ENCODE measurements around the gene ZFHX3.
"Not testable (repeated sequence)": the region's sequence is repeated elsewhere in the genome, so short reads cannot be mapped to it uniquely, and the experiment has no call there.

The ZFHX3 gene

DNA sequence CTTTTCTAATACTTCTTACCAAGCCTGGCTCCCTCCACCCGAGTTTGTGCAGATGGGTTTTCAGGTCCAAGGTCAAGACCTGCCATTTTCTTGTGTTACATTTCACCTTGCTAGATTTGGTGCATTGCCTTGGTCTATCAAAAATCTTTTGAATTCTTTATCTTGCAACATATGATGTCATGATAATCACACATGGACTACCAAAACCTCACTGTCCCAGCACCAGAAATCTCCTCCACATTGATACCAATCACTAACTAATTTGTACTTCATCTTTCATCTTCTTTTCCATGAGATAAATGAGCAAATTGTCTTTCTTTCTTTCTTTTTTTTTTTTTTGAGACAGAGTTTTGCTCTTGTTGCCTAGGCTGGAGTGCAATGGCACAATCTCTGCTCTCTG is 33.0 kb upstream of the ZFHX3 start:
- H3K36me3 ChIP-seq, result no peaks in the 10 kb centered on the region
- no peaks in the 10 kb centered on the region; the same call in none of the 2 replicates for H3K9me3 ChIP-seq
- 0 out of 2 replicates have a peak, but pooled peaks cover 2% of the 10 kb centered on the region for H3K4me1 ChIP-seq
- no peaks in the 10 kb centered on the region for H3K27me3 ChIP-seq
- no peak for DNase-seq
- H3K4me3 ChIP-seq (ENCODE audit: low read depth, low read length), result no peak overlapping the region
- TF ChIP-seq, protein P1, sequence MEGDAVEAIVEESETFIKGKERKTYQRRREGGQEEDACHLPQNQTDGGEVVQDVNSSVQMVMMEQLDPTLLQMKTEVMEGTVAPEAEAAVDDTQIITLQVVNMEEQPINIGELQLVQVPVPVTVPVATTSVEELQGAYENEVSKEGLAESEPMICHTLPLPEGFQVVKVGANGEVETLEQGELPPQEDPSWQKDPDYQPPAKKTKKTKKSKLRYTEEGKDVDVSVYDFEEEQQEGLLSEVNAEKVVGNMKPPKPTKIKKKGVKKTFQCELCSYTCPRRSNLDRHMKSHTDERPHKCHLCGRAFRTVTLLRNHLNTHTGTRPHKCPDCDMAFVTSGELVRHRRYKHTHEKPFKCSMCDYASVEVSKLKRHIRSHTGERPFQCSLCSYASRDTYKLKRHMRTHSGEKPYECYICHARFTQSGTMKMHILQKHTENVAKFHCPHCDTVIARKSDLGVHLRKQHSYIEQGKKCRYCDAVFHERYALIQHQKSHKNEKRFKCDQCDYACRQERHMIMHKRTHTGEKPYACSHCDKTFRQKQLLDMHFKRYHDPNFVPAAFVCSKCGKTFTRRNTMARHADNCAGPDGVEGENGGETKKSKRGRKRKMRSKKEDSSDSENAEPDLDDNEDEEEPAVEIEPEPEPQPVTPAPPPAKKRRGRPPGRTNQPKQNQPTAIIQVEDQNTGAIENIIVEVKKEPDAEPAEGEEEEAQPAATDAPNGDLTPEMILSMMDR (IDR thresholded peaks at IDR 0.05; ENCODE audit: low read depth, low read length), result no peak

GRCh38 chr16:73076324-73076810 is 28.4 kb upstream of the ZFHX3 start:
- no peaks in the 10 kb centered on the region for H3K36me3 ChIP-seq
- no peaks in the 10 kb centered on the region for H3K27me3 ChIP-seq
- DNase-seq, result no peak
- no peaks in the 10 kb centered on the region; the same call in 1 of the 2 replicates for H3K9me3 ChIP-seq
- TF ChIP-seq, protein P1 (IDR thresholded peaks at IDR 0.05; ENCODE audit: low read depth, low read length), result no peak
- peaks cover 9% of the 10 kb centered on the region for H3K4me1 ChIP-seq
- no peak overlapping the region for H3K4me3 ChIP-seq (ENCODE audit: low read depth, low read length)

- no peak for DNase-seq
- Histone ChIP-seq H3K27me3 (no peaks in the 10 kb centered on the region), H3K4me3 (ENCODE audit: low read depth, low read length) (no peak overlapping the region), H3K9me3 (no peaks in the 10 kb centered on the region; the same call in 1 of the 2 replicates), H3K4me1 (peaks cover 14% of the 10 kb centered on the region), H3K36me3 (no peaks in the 10 kb centered on the region)
- TF ChIP-seq, protein P1 (IDR thresholded peaks at IDR 0.05; ENCODE audit: low read depth, low read length), result no peak
These were observed 26.5 kb upstream of the ZFHX3 start for GRCh38 chr16:73074382-73074781.

GRCh38 chr16:73072051-73072450 is 24.1 kb upstream of the ZFHX3 start:
- H3K4me1 ChIP-seq, result peaks cover 17% of the 10 kb centered on the region
- not testable (repeated sequence) for H3K9me3 ChIP-seq; H3K36me3 ChIP-seq; DNase-seq; H3K4me3 ChIP-seq (ENCODE audit: low read depth, low read length); H3K27me3 ChIP-seq

GRCh38 chr16:73071131-73071940 is 23.4 kb upstream of the ZFHX3 start:
- Histone ChIP-seq H3K27me3 (no peaks in the 10 kb centered on the region), H3K4me3 (ENCODE audit: low read depth, low read length) (peak overlapping the region; percentile 31; the same call in 1 of the 2 replicates), H3K4me1 (peaks cover 15% of the 10 kb centered on the region), H3K36me3 (no peaks in the 10 kb centered on the region), H3K9me3 (no peaks in the 10 kb centered on the region)
- peak; percentile 85 for DNase-seq
- TF ChIP-seq, protein P1 (IDR thresholded peaks at IDR 0.05; ENCODE audit: low read depth, low read length), result no peak

GRCh38 chr16:73069581-73070262 is 21.8 kb upstream of the ZFHX3 start:
- no peak for DNase-seq
- TF ChIP-seq, protein P1 (IDR thresholded peaks at IDR 0.05; ENCODE audit: low read depth, low read length), result no peak
- Histone ChIP-seq H3K4me1 (peaks cover 15% of the 10 kb centered on the region), H3K9me3 (no peaks in the 10 kb centered on the region), H3K27me3 (no peaks in the 10 kb centered on the region), H3K4me3 (ENCODE audit: low read depth, low read length) (no peak overlapping the region), H3K36me3 (no peaks in the 10 kb centered on the region)

All from BE2C (cell line).